GM21447 (cell line): Measurements from ENCODE around the gene URAD.
"Not testable (repeated sequence)": the region's sequence is repeated elsewhere in the genome, so short reads cannot be mapped to it uniquely, and the experiment has no call there.

ENCODE experiments used
- ATAC-seq: cut with Tn5 transposase; IDR thresholded peaks from one replicate; pipeline ENCODE4 v1.9.1; 2021; ENCODE audit not compliant: unreplicated experiment

The URAD gene

DNA sequence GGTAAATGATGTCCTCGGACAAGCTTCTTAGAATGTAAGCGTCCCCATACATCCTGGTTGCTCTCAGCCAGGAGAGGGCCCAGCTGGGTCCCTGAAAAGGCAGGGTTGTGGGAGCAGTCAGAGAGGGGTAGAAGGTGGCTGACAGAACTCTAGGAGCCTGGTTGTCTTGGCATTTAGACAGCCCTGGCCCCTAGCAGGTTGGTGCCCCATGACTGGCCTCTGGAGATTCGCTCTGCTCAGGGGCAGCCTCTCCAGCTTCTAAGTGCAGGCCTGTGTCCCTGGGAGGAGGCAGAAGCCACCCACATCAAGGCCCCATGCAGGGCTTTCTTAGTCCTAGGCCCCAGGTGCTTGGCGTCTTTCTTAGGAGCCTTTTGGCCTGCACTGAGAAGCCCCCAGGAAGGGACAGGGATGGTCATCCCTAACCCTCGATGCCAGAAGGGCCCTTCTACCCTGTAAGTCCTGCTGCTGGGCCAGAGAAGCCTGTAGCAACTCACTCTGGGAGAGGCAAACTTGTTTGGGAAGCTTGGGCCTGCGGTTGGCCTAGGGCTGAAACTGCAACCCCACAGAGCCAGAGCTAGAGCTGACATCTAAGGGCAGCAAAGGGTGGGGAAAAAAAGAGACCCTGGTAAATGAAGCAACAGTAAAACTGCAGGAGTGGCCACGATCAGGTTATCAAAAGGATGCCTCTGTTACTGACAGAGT is 16.6 kb downstream of the URAD start:
- ATAC-seq: no peak

DNA sequence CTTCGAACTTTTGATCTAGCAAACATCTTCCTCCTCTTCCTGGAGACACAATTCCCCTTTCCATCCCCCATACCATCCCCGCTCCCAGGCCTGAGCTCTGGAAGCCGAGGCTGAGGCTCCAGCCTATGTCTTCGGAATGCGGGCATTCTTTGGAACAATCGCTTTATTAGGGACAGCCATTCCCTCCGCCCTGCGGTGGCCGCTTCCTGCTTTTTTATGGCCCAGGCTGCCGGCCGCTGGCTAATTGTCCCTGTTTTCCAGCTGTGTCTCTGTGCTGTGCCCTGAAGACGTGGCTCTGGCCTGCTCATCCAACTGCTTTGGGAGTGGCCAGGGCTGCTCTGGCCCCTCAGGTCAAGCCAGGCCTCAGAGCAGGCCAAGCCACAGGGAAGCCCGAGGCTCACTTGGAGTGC is 17.3 kb downstream of the URAD start:
- no peak for ATAC-seq

DNA sequence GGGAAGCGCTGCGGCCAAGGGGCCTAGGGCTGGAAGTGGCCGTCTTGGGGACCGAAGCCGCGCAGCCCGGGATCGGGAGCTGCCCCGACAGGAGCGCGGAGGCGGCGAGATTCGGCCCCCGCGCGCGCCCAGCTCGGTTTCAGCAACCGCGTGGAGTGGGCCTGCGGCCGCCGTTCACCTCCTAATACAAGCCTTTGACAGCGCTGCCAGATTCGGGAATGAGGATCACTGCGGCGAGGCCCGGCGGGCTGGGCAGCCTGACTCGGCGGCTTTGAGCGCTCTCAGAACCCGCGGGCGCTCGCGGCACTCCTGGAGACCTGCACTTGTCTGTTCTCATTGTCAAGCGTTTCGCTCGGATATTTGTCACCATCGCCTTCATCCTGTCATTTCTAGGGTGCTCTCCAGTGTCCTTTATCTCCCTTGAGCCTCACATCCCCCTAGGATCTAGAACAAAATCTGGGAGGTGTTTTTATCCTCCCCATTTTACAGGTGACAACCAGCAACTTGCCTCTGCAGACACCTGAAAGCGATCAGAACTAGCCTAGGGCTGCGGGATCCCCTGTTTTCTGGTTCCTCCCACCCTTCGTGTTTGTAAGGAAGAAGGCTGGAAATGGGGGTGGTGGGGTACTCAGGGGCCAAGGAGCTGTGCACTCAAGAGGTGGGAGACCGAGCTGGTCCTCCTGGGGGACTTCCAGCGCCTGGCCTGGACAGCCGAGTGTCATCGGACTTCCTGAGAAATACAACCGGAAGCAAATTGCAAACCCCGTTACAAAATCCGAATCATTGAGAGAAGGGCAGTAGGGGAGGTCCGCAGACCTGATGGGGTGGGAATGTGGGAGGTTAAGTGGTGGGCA is 17.9 kb downstream of the URAD start:
- ATAC-seq: no peak

DNA sequence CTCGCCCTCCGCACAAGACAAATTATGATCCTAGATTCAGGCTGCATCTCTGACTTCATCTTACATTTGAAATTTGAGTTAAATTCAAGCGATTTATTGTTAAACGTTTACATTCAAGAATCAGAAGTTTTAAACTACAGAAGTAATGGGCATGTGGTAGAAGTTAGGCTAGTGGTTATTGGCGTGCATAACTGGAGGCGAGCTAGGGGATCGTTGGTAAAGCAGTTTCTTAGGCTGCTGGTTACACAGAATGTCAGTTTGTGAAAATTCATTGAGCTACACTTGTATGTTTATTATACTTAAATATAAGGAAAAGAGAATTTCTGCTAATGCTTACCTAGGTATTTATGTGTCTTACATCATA is 18.6 kb downstream of the URAD start:
- ATAC-seq: no peak

DNA sequence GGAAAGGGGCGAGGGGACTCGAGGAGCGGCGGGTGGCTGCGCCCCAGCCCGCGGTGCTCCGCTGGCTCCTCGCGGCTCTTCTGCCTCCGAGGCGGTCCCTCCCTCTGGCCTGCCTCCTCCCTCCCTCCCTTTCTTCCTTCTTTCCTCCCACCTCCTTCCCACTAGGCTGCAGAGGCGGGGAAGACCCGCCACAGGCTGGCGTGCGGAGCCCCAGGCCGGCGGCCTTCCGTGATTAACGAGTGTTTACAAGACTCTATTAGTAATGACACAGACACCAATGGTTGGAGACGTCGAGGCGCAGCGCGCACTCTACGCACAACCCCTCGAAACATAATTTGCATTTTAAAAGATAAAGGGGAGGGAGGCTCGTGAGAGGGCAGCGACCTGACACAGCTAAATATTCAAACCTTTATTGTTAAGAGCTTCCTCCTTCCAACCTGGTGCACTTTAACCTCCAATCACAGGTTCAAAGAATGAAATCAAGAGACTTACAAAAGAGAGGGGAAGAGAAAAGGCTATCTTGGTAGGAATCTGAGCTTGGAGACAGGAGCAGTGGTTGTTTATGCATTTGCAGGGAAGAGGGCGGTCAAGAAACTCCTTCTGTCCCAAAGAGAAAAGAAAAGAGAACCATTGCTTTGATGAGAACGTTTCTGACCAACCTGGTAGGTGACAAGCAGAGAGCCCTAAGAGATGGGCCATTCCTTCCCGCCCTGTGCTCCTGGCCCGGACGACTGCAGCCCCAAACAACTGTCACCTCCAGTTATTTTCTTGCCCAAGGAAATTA is 19.2 kb downstream of the URAD start, which contains the start of gene CDX2:
TSS of gene CDX2 (minus strand) at position 234 of the 784 bp plus-strand sequence. CDS start 309 bp downstream, outside the sequence.
- no peak for ATAC-seq

DNA sequence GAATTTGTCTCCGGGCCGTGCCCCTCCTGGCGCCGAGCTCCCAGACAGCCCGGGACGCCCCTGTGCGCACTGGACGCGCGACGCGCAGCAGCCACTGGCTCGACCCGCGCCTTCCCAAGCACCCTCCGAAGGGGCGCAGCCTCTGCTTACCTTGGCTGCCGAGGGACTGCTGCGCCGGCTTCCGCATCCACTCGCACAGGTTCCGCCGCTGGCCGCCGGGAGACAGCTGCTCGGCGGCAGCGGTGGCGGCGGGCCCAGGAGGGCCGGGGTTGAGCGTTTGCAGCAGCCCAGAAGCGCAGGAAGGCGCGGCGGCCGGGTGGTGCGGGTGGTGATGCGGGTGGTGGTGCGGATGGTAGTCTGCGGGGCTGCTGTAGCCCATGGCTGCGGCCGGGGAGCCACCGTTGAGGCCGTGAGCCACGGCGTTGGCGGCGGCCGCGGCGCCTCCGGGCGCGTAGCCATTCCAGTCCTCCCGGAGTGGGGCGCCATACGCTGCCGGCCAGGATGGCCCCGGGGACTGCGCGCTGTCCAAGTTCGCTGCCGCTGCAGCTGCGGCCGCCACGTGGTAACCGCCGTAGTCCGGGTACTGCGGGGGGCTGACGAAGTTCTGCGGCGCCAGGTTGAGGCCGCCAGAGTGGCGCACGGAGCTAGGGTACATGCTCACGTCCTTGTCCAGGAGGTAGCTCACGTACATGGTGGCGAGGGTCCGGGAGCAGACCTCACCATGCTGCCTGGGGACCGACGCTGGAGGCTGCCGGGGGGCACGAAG is 20.0 kb downstream of the URAD start:
- no peak for ATAC-seq

DNA sequence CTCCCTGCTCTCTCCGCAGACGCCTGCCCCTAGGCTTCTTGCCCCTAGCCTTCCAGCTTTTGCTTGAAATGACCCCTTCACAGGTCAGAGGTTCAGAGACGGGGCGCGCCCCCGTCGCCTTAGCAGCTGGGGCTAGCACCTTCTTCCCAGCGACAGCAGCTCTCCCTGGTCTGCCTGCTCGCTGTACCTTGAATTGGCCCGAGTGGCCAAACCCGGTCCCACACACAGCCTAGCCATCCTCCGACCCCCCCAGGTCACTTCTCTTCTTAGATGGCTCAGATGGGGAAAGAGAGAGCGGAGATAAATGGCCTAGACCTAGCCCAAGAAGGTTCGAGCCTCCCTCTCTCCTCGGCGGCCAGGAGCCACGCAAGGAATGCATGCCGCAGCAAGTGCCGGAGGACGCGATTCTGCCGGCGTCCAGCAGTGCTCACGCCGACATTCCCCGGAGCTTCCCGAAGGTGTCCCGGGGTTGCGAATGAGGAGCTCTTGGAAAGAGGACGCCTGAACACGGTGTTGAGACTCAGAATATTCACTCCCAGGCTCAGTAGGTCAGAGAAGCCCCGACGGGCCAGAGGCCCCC is 20.7 kb downstream of the URAD start:
- ATAC-seq: no peak

DNA sequence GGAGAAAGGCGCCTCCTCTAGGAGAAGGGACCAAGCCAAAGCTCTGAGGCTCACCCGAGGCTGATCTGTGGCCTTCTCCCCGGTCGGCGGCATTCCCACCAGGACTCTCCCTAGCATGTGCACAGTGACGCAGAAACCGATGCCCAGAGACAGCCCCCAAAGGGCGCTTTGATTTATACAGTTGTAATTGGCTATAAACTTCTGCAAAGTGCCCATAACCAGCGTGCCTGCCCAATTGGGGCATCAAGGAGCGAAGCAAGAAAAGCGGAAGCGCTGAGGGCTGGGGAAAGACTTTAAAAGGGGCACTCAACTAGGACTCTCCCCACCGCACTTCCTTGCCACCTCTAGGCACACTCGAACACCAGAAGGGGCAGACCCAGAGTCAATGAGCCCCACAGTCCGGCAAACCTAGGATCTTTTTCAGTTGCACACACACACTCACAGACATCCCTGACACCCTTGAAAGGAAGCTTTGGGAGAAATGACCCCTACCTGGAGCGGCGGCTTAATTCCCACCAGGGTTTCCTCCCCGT is 21.2 kb downstream of the URAD start:
- no peak for ATAC-seq

DNA sequence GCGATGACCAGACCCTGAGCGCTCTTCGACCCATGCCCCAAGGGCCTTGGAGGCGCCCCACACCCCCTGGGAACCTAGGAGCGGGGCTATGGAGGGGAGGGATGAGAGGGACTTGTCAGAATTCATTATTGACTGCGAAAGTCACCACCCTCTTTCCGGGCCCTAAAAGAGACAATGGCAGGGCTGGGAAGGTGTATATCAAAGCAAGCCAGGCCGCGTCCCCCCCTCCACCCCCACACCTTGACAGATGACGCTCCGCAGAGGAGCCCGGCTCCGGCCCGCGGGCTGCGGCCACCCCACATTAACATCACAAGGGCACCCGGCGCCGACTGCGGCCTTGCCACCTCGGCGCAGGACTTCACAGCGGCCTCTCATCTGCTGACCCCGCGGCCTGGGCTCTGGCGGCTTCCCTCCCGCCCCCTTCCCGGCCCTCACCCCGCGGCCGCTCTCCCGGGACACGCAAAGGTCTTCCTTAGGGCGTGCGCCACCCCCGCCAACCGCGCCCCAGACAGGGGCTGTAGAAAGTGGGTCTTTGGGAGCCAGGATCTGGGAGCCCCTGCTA is 21.8 kb downstream of the URAD start:
- ATAC-seq: no peak

DNA sequence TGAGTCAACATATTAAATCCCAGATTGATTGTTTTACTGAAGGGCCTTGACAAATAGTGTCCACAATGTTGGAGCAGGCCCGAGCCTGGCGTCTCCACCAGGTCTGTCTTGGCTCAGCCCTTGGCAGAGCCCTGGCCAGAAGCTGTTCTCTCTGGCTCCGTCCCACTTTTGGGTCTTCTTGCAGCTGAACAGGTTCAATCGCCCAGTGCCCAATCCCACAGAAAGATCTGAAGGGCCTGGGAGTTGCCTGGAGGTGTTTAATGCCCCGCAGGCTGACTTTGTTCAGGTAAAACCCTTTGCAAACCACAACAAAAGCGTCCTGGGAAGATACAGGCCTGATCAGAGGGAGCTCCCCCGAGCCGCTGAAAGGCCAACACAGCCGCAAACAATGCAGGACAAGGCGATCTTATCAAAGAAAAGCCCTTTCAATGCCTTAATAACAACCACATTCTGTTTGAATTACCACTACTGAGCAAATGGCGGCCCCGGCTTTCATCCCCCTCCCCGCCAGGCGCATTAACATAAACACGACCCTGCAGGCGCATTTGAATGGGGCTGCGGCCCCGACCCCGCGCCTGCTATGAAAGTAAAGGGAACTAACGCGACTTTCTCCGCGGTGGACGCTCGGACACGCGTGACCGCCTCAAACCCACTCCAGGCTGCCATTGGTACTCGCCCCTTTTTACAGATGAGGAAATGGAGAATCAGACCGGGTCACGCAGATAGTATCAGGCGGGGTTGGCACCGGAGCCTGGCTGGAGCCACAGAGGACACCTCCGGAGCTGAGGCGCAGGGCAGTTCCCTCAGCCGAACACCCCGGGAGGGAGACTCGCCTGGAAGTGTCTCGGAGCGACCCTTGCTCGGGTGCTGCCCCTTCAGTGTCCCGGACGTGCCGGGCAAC is 22.5 kb downstream of the URAD start:
- no peak for ATAC-seq

DNA sequence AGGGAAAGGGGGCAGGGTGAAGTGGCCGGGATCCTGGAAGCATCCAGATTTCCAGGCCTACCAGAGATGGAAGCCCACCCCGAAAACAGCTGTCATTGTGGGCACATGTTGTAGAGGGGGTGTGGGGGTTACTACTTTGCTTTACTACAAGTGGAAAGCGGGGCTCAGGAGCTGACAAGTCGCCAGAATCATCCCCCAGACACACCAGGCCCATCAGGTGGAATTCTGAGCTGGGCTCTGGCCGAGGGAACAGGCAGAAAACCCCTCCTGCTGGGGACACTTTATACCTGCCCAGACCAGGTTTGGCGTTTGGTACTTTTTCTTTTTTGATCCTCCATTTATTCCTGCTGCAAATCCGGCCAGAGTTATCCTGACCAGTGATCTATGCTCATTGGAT is 23.2 kb downstream of the URAD start:
- ATAC-seq: no peak

DNA sequence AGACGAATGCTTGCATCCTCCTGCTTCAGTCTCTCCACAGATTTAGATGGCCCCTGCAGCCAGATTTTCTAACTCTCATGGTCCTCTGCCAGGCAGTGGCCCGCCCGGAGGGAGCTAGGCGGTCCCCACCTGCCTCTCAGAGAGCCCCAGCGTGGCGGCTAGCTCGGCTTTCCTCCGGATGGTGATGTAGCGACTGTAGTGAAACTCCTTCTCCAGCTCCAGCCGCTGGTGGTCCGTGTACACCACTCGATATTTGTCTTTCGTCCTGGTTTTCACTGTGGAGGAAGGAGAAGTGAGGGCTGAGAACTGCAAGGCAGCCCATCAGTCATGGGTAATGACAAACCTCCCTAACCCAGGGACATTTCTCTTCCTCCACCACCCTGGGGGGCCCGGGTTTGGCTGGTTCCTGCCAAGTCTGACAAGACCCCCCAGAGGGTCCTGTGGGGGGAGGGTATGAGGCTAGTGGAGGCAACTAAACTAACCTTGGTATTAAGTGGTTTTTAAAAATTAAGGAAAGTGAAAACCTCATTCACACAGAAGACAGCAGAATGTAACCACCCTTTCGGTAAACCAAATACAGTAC is 23.7 kb downstream of the URAD start:
- ATAC-seq: no peak

DNA sequence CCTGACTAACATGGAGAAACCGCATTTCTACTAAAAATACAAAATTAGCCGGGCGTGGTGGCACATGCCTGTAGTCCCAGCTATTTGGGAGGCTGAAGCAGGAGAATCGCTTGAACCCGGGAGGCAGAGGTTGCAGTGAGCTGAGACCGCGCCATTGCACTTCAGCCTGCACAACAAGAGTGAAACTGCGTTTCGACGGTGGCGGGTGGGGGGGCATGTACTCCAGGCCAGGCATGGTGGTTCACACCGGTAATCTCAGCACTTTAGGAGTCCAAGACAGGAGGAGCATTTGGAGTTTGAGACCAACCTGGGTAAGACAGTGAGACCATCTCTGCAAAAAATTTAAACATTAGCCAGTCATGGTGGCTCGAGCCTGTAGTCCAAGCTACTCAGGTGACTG is 24.3 kb downstream of the URAD start:
- ATAC-seq: not testable (repeated sequence)

DNA sequence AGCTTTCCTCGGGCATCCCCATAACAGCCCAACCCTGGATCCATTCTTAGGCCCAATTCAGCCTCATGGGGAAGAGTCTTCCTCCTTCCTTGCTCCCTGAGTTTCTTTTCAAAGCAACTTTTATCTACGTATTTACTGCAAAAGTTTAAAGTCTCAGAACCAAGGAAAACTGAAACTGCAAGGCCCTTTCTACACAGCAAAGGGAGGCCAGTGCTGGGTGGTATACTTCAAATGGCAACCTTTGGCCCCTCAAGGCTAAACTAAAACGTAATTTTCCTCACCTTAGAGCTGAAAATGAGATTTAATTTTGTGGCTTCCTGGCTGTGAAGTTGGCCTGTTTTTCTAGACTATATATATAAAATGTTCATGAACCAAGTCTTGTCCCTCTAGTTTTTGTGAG is 25.0 kb downstream of the URAD start:
- ATAC-seq: no peak

DNA sequence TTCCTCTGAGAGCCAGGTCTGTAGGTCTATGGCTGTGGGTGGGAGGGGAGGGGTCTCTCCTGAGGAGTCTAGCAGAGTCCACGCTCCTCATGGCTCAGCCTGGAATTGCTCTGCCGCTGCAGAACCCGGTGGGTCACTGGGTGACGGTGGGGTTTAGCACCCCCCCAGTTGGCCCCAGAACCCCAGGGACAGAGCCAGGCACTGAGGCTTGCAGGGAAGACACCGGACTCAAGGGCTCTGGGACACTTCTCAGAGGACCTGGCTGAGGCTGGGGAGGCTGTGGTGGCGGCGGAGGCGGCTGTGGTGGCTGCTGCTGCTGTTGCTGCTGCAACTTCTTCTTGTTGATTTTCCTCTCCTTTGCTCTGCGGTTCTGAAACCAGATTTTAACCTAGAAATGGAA is 25.5 kb downstream of the URAD start:
- no peak for ATAC-seq

DNA sequence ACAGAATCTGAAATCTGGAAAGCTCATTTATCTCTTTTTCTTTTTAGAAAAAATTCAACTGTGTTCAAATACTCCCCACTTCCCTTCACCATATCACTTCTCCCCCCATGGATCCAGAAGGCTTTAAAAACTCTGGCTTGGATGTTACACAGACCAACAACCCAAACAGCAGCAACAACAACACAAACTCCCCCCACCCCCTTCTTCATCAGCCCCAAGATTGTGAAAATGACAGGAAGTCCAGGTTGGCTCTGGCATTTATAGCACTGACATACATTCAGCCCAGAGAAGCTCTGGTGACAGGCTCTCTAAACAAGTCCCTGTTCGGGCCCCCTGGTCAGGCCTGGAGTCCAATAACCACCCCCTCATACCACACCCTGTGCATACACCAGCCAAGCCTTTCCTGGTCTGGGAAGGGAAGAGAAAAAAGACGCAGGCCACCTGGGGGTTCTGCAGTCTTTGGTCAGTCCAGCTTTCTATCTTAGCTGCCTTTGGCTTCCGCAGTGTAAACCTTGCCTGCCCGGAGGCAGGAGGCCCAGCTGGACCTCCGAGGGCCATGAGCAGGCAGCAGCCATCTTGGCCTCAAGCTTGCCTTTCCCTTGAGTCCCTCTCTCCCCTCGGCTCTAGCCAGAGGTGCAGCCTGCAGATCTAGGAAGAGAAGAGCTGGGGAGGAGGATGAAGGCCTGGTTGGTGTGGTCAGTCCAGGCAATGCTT is 26.2 kb downstream of the URAD start:
- ATAC-seq: no peak

DNA sequence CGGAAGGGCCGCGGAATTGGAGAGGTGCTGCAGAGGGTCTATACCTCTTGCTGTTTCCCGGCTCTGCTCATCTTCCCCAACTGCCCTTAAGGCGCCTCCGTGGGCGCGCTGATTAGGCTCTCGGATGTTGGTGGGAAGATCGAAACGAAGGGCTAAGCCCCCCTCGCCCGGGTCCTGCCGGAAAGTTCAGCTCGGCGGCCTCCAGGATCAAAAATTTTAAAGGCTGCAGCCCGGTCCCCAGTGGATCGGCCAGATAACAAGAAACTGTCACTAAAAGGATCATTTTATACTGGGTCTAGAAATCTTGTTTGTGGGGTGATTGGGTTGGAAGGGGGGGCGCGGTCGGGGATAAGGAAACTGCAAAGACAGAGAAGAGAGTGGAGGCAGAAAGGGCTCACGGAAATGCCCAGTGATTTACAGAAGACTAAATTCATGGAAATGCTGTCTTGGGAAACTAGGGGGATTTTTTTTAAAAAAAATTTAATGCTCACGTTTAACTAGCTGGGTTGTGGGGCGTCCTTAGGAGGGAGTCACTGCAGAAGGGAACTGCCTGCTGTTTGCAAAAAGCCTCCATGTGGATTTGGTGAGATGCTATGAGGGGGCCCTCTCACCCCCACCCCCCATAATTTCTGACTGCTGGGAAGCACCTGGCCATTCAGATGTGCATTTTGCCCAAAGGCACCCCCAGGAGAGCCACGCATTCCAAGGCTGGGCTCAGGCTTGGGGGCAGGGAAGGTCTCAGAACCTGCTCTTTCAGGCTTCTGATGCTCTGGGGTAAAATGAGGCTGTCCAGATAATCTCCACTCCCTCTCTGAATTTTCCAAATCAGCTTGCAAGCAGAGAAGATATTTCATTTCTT is 27.0 kb downstream of the URAD start:
- no peak for ATAC-seq
